Gastrocnemius medialis (tissue), 4 donors: ENCODE measurements around the gene ZNF737.

ENCODE experiments used
- CTCF ChIP-seq, 5 experiments: fragments of 450-650 bp in 3 of 5; fragments of 200-600 bp in 2 of 5; sonication (generic) in 2 of 5; IDR thresholded peaks in 4 of 5; conservative IDR thresholded peaks in 1 of 5; 1 replicate in 4 of 5; 2 replicates in 1 of 5; pipeline ENCODE4 v1.5.1; 2016 to 2019; ENCODE audit warnings: antibody characterized with exemption in 5 of 5, mild to moderate bottlenecking in 3 of 5, moderate library complexity in 3 of 5
- POLR2A ChIP-seq, 2 donors: fragments of 450-650 bp; IDR thresholded peaks; one replicate each; pipeline ENCODE4 v1.6.1; 2017; ENCODE audit warnings: antibody characterized with exemption in 2 of 2, mild to moderate bottlenecking in 2 of 2, moderate library complexity in 2 of 2

- no peak for TF ChIP-seq CTCF (IDR thresholded peaks at IDR 0.05 in 4 of 5, conservative IDR thresholded peaks at IDR 0.05 in 1 of 5)
- TF ChIP-seq POLR2A (IDR thresholded peaks at IDR 0.05), result no peak
Observed at GRCh38 chr19:20558571-20558970, 7.0 kb downstream of the ZNF737 start.
